Transverse colon (tissue), 4 donors: ENCODE measurements around the gene SLC7A14.

Experiments used
- EP300 ChIP-seq: sonication (generic); formaldehyde crosslinking; IDR thresholded peaks from one replicate; pipeline ENCODE4 v1.6.1; 2017; ENCODE audit warnings: antibody characterized with exemption, low read depth
- POLR2AphosphoS5 ChIP-seq, 3 donors: sonication (generic); formaldehyde crosslinking; IDR thresholded peaks; one replicate each; pipeline ENCODE4 v1.6.1; 2016; ENCODE audit warnings: antibody characterized with exemption in 3 of 3
- TF ChIP-seq, protein P1 (sequence below), 5 experiments: fragments of 200-600 bp in 3 of 5; fragments of 450-650 bp in 2 of 5; sonication (generic) in 3 of 5; IDR thresholded peaks; 1 replicate in 2 of 5; 2 replicates in 3 of 5; pipeline ENCODE4 v1.5.1; 2016 to 2017; ENCODE audit warnings: antibody characterized with exemption in 5 of 5, inconsistent platforms in 3 of 5, mild to moderate bottlenecking in 2 of 5, moderate library complexity in 1 of 5

DNA sequence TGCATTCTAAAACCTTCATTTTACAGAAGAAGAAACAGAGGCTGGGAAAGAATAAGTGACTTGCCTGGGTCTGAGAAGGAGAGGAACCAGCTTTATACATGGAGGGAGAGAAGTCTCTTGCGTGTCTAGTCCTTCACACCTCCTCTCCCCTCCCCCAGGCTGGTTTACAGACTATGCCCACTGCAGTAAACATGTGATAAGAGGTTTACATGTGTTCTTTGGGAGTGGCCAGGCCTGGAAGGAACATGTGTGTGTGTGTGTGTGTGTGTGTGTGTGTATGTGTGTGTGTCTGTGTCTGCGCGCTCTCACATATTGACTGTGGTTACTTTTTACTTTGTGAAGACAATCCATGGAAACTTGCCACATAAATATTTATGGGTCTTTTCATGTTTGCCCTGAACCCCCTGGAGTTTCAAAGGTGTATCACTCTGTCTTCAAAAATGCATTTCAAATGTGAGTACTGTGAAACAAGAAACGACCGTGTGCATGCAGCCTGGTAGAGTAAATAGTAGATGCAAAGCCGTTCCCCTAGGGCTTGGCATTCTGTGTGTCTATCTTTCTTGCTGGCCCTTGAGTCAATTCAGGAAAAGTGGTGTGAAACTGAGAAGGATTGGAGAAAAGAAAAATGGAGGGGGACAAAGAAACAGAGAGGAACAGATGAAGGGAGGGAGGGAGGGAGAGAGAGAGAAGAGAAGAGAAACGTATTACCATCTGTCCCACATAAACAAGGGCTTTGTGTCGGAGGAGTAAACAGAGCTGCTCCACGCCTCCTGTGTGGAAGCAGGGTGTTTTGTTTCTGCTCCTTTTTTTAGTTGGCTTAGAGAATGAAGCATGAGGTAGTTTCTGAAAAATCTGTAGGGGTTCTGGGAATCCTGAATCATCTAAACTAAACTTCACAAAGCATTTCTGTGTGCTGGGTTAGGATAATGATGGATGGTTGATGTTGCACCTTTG, 115.5 kb downstream of the SLC7A14 start:
- TF ChIP-seq, protein P1, sequence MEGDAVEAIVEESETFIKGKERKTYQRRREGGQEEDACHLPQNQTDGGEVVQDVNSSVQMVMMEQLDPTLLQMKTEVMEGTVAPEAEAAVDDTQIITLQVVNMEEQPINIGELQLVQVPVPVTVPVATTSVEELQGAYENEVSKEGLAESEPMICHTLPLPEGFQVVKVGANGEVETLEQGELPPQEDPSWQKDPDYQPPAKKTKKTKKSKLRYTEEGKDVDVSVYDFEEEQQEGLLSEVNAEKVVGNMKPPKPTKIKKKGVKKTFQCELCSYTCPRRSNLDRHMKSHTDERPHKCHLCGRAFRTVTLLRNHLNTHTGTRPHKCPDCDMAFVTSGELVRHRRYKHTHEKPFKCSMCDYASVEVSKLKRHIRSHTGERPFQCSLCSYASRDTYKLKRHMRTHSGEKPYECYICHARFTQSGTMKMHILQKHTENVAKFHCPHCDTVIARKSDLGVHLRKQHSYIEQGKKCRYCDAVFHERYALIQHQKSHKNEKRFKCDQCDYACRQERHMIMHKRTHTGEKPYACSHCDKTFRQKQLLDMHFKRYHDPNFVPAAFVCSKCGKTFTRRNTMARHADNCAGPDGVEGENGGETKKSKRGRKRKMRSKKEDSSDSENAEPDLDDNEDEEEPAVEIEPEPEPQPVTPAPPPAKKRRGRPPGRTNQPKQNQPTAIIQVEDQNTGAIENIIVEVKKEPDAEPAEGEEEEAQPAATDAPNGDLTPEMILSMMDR (IDR thresholded peaks at IDR 0.05), result no peak
- TF ChIP-seq EP300 (no peak), POLR2AphosphoS5 (IDR thresholded peaks at IDR 0.05) (no peak)
